Endodermal cell (in vitro differentiated cells): Measurements from ENCODE around the gene RIBC2. TPM values are rescaled to one million over a fixed set of nuclear protein-coding genes. Genes with fewer than 3 reads are reported as not detected.
"Not testable (repeated sequence)": the region's sequence is repeated elsewhere in the genome, so short reads cannot be mapped to it uniquely, and the experiment has no call there.

Experiments
- DNase-seq: peaks from one replicate; pipeline ENCODE4 v3.0.0-alpha.2; 2017
- H3K27ac ChIP-seq: 2 replicates; pipeline ENCODE4 v1.5.1; 2013; ENCODE audit warnings: mild to moderate bottlenecking, low read depth, low read length, moderate library complexity
- H3K27me3 ChIP-seq: 2 replicates; pipeline ENCODE4 v1.6.1; 2013; ENCODE audit warnings: mild to moderate bottlenecking, low read length, moderate library complexity; ENCODE audit not compliant: insufficient read depth, control insufficient read depth, poor library complexity, severe bottlenecking
- H3K36me3 ChIP-seq: 2 replicates; pipeline ENCODE4 v1.7.0; 2013; ENCODE audit warnings: mild to moderate bottlenecking, low read length, moderate library complexity; ENCODE audit not compliant: control insufficient read depth, insufficient read depth
- H3K4me1 ChIP-seq: one replicate; pipeline ENCODE4 v1.7.0; 2013; ENCODE audit warnings: low read length; ENCODE audit not compliant: control insufficient read depth, insufficient read depth
- H3K4me3 ChIP-seq: 2 replicates; pipeline ENCODE4 v1.5.1; 2013; ENCODE audit warnings: mild to moderate bottlenecking, low read length, moderate library complexity
- H3K9ac ChIP-seq: 2 replicates; pipeline ENCODE4 v1.6.1; 2013; ENCODE audit warnings: mild to moderate bottlenecking, low read length, moderate library complexity; ENCODE audit not compliant: poor library complexity, severe bottlenecking; ENCODE audit errors: extremely low read depth
- H3K9me3 ChIP-seq: 2 replicates; pipeline ENCODE4 v1.6.1; 2013; ENCODE audit warnings: mild to moderate bottlenecking, low read length, moderate library complexity; ENCODE audit not compliant: control insufficient read depth
- H3K27ac Mint-ChIP-seq: 2 replicates; pipeline ENCODE4 v1.8.0; 2020; ENCODE audit warnings: mixed read lengths
- H3K27me3 Mint-ChIP-seq: 2 replicates; pipeline ENCODE4 v1.8.0; 2021; ENCODE audit warnings: mild to moderate bottlenecking, mixed read lengths; ENCODE audit not compliant: insufficient read depth
- H3K36me3 Mint-ChIP-seq: 2 replicates; pipeline ENCODE4 v1.8.0; 2020; ENCODE audit warnings: low read depth, mixed read lengths
- H3K4me1 Mint-ChIP-seq: 2 replicates; pipeline ENCODE4 v1.8.0; 2020; ENCODE audit warnings: mixed read lengths
- H3K4me3 Mint-ChIP-seq: 2 replicates; pipeline ENCODE4 v1.8.0; 2020; ENCODE audit warnings: mild to moderate bottlenecking, moderate library complexity, mixed read lengths
- H3K9me3 Mint-ChIP-seq: 2 replicates; pipeline ENCODE4 v1.8.0; 2020; ENCODE audit warnings: mild to moderate bottlenecking, mixed read lengths
- WGBS, 2 experiments: methylation state at CpG; one replicate each; pipeline versions ENCODE4 v1.1.5 to v1.1.7; 2013; ENCODE audit warnings: missing lambda C conversion rate in 2 of 2, mixed read lengths in 1 of 2; ENCODE audit not compliant: insufficient coverage in 1 of 2, insufficient read length in 1 of 2; 5-methylcytosine and 5-hydroxymethylcytosine counted together
- total RNA-seq, 2 donors: library from RNA; stranded (reverse); fragmentation: NEBNext Ultra II Directional in 1 of 2; extraction: Animal tissue kit (Norgen Biotek cat#: 25700) in 1 of 2; gene quantifications; 2 replicates in 1 of 2; 3 replicates in 1 of 2; pipeline ENCODE4 v1.2.1, GENCODE V29; 2021
- TF ChIP-seq, protein P1 (sequence below): fragments of 200-600 bp; sonication (generic); conservative IDR thresholded peaks from 2 replicates; pipeline ENCODE4 v1.5.0; 2021; ENCODE audit warnings: antibody characterized with exemption, mild to moderate bottlenecking

RIBC2 gene
- total RNA-seq, 2 donors from 2014 or later = 10.6 to 15.2 TPM

DNA sequence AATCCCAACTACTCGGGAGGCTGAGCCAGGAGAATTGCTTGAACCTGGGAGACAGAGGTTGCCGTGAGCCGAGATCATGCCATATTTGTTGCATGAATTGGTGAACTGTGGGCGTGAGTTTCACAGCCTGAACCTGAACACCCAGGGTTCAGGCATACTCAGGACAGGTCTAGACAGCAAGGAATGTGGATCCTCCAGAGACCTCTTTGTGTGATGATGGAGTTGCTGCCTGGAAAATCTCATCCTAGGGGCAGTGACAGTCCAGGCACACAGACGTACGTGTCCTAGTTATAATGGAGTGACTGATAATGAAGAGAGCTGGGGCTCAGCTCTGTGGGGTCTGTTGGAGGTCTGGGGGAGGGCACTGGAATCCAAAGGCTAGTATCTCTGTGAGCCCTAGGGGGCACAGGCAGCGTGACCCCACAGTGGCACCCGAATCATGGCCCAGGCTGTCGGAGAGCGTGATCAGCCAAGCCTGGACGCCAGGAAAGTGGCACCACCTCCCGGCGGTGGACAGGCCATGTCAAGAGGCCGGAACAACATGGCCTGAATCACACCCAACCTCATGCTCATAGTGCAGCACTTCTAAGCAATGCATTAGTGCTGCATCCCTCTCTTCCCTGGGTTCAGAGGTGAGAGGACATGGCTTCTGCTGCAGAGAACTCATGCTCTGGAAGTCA is 31.7 kb downstream of the RIBC2 start:
- Histone ChIP-seq H3K9me3 (no peaks in the 10 kb centered on the region), H3K27me3 (no peaks in the 10 kb centered on the region), H3K9ac (no peak overlapping the region), H3K27ac (no peak overlapping the region), H3K36me3 (no peaks in the 10 kb centered on the region), H3K4me3 (no peak overlapping the region), H3K4me1 (peaks cover 5% of the 10 kb centered on the region)
- Mint-ChIP-seq H3K27me3 (peaks cover 1% of the 10 kb centered on the region), H3K4me1 (peaks cover 16% of the 10 kb centered on the region), H3K27ac (no peak overlapping the region), H3K9me3 (no peaks in the 10 kb centered on the region), H3K4me3 (no peak overlapping the region), H3K36me3 (no peaks in the 10 kb centered on the region)
- 93 to 94% methylated on average over 12 to 14 of the region's 14 CpGs for WGBS, 2 experiments
- TF ChIP-seq, protein P1, sequence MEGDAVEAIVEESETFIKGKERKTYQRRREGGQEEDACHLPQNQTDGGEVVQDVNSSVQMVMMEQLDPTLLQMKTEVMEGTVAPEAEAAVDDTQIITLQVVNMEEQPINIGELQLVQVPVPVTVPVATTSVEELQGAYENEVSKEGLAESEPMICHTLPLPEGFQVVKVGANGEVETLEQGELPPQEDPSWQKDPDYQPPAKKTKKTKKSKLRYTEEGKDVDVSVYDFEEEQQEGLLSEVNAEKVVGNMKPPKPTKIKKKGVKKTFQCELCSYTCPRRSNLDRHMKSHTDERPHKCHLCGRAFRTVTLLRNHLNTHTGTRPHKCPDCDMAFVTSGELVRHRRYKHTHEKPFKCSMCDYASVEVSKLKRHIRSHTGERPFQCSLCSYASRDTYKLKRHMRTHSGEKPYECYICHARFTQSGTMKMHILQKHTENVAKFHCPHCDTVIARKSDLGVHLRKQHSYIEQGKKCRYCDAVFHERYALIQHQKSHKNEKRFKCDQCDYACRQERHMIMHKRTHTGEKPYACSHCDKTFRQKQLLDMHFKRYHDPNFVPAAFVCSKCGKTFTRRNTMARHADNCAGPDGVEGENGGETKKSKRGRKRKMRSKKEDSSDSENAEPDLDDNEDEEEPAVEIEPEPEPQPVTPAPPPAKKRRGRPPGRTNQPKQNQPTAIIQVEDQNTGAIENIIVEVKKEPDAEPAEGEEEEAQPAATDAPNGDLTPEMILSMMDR = no peak
- DNase-seq = no peak

DNA sequence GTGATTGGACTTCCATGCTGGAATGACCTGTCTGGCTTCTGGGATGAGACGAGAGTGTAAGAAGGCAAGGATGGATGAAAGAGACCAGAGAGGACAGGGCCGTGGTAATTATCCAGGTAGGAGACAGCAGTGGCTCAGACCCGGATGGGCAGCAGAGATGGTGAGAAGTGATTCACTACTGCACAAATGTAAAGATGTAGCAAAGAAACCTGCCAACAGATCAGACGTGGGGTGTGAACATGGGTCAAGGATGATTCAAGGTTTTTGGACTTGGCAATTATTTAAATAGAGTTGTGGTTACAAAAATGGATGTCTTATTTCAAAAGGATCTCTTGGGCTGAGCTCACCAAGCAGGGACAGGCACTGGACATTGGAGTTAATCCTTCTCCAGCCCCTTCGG is 32.7 kb downstream of the RIBC2 start:
- Mint-ChIP-seq H3K4me1 (peaks cover 14% of the 10 kb centered on the region), H3K36me3 (no peaks in the 10 kb centered on the region), H3K9me3 (no peaks in the 10 kb centered on the region), H3K27me3 (peaks cover 1% of the 10 kb centered on the region), H3K4me3 (no peak overlapping the region), H3K27ac (no peak overlapping the region)
- no peak overlapping the region for H3K27ac ChIP-seq
- no peaks in the 10 kb centered on the region for H3K36me3 ChIP-seq
- WGBS, 2 experiments = 91 to 95% methylated on average over 5 of the region's 5 CpGs
- no peak overlapping the region for H3K4me3 ChIP-seq
- no peak for DNase-seq
- no peak overlapping the region for H3K9ac ChIP-seq
- TF ChIP-seq, protein P1 = no peak
- no peaks in the 10 kb centered on the region for H3K27me3 ChIP-seq
- H3K9me3 ChIP-seq = no peaks in the 10 kb centered on the region
- peaks cover 5% of the 10 kb centered on the region for H3K4me1 ChIP-seq

DNA sequence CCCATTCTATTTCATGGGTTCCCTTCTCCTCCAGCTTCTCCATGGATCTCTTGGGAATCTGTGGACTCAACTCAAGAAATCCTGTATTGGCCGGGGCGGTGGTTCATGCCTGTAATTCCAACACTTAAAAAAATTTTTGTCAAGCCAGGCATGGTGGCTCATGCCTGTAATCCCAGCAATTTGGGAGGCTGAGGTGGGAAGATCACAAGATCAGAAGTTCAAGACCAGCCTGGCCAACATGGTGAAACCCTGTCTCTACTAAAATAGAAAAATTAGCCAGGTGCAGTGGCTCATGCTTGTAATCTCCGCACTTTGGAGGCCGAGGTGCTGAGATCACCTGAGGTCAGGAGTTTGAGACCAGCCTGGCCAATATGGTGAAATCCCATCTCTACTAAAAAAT is 34.1 kb downstream of the RIBC2 start:
- H3K9me3 ChIP-seq, H3K27ac Mint-ChIP-seq, H3K9me3 Mint-ChIP-seq, DNase-seq, H3K4me3 Mint-ChIP-seq, H3K36me3 Mint-ChIP-seq, H3K36me3 ChIP-seq, H3K27ac ChIP-seq, H3K9ac ChIP-seq, H3K4me1 ChIP-seq, H3K4me3 ChIP-seq, H3K27me3 ChIP-seq, H3K27me3 Mint-ChIP-seq: not testable (repeated sequence)
- WGBS, 2 experiments = 93 to 100% methylated on average over 2 to 4 of the region's 4 CpGs
- H3K4me1 Mint-ChIP-seq = peaks cover 12% of the 10 kb centered on the region

DNA sequence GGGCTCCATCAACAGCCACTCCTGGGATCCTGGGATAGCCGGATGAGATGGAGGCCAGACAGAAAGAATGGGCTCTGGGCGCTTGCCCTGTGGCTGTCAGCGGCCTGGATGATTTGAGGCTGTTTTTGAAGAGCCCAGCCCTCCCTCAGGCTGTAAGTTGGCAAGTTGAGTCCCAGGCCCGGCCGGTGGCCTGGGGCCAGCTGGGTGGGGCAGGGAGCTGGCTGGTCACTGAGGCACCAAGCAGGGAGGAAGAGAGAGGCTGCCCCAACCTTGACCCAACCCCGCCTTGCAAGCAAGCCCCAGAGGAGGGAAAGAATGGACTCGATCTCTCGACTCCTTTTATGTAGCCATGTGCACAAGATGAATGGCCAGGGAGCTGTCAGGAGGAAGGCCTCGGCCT is 34.9 kb downstream of the RIBC2 start:
- Mint-ChIP-seq H3K4me3 (no peak overlapping the region), H3K27ac (no peak overlapping the region), H3K4me1 (peaks cover 12% of the 10 kb centered on the region), H3K27me3 (peaks cover 1% of the 10 kb centered on the region), H3K36me3 (no peaks in the 10 kb centered on the region), H3K9me3 (no peaks in the 10 kb centered on the region)
- TF ChIP-seq, protein P1 = no peak
- H3K27me3 ChIP-seq = no peaks in the 10 kb centered on the region
- no peaks in the 10 kb centered on the region for H3K9me3 ChIP-seq
- 87 to 92% methylated on average over 4 to 9 of the region's 9 CpGs for WGBS, 2 experiments
- no peak overlapping the region for H3K9ac ChIP-seq
- H3K4me3 ChIP-seq = no peak overlapping the region
- no peaks in the 10 kb centered on the region for H3K36me3 ChIP-seq
- no peak overlapping the region for H3K27ac ChIP-seq
- DNase-seq = no peak
- H3K4me1 ChIP-seq = peaks cover 5% of the 10 kb centered on the region

DNA sequence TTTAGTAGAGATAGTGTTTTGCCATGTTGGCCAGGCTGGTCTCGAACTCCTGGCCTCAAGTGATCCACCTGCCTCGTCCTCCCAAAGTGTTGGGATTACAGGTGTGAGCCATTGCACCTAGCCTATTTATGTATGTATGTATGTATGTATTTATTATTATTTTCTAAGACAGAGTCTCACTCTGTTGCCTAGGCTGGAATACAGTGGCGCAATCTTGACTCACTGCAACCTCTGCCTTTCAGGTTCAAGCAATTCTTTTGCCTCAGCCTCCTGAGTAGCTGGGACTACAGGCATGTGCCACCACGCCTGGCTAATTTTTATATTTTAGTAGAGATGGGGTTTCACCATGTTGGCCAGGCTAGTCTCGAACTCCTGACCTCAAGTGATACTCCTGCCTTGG is 35.9 kb downstream of the RIBC2 start:
- H3K27ac ChIP-seq, H3K36me3 Mint-ChIP-seq, H3K27me3 ChIP-seq, H3K9ac ChIP-seq, H3K4me1 ChIP-seq, H3K27ac Mint-ChIP-seq, H3K4me3 ChIP-seq, H3K27me3 Mint-ChIP-seq, H3K4me3 Mint-ChIP-seq, DNase-seq, H3K9me3 Mint-ChIP-seq, H3K4me1 Mint-ChIP-seq, H3K9me3 ChIP-seq, H3K36me3 ChIP-seq: not testable (repeated sequence)
- 86 to 94% methylated on average over 4 to 5 of the region's 5 CpGs for WGBS, 2 experiments
